ENCODE data around the gene NDFIP1. TPM values are rescaled to one million over a fixed set of nuclear protein-coding genes. Genes with fewer than 3 reads are reported as not detected.

The NDFIP1 gene
- total RNA-seq, 1 experiment from 2014 or later: 37.8 TPM

DNA sequence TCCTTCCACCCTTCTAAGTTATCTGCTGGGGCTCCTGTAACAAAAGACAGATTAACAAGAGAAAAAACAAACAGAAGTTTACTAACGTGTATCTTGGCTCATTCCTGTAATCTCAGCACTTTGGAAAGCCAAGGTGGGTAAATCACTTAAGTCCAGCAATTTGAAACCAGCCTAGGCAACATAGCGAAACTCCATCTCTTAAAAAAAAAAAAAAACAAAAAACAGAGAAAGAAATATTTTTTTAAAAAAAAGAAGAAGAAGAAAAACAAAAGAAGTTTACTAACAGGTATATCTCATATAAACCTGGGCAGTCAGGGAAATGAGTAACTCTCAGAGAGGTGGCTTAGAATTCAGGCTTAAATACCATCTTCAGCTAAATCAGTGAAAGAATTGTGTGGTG, 10.3 kb upstream of the NDFIP1 start (continued):
- TF ChIP-seq, protein P1, sequence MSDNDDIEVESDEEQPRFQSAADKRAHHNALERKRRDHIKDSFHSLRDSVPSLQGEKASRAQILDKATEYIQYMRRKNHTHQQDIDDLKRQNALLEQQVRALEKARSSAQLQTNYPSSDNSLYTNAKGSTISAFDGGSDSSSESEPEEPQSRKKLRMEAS (IDR thresholded peaks at IDR 0.05): no peak
- TF ChIP-seq EZH2 (IDR thresholded peaks at IDR 0.05): no peak
- TF ChIP-seq JUND (IDR thresholded peaks at IDR 0.05): no peak
- TF ChIP-seq FOSL1 (IDR thresholded peaks at IDR 0.05; ENCODE audit: low read depth): no peak
- TF ChIP-seq ZNF274 (IDR thresholded peaks at IDR 0.05; ENCODE audit: low read depth, low read length): no peak
- no peak for TF ChIP-seq SRF (IDR thresholded peaks at IDR 0.05; ENCODE audit: low read depth)
- no peak for TF ChIP-seq RAD21 (IDR thresholded peaks at IDR 0.05; ENCODE audit: low read depth)
- TF ChIP-seq CEBPB (IDR thresholded peaks at IDR 0.05; ENCODE audit: low read depth): no peak

DNA sequence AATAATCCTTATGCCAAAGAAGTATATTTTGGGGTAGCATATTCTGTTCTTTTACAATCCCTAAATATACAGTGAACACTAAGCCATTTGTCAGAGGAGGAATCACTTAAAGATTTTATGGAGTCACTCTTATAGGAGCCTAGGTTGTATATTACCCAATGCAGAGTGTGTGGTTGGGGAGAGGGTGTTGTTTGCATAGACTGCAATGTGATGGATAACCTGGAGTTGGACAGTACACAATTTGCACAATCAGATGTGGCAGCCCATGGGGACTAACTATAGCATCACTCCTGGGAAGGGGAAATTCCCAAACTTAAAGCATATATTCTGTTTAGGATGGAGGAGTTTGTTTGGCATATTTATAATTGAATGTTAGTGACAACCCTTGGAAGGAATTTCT, 9.6 kb upstream of the NDFIP1 start:
- no peak for ATAC-seq
- TF ChIP-seq FOSL1 (IDR thresholded peaks at IDR 0.05; ENCODE audit: low read depth) (no peak), JUND (IDR thresholded peaks at IDR 0.05) (no peak), SP1 (IDR thresholded peaks at IDR 0.05; ENCODE audit: low read depth) (no peak), ZFX (IDR thresholded peaks at IDR 0.05) (no peak), ZNF274 (IDR thresholded peaks at IDR 0.05; ENCODE audit: low read depth, low read length) (no peak), YY1 (IDR thresholded peaks at IDR 0.05; ENCODE audit: extremely low read depth, insufficient replicate concordance, low read depth, low read length) (no peak), SRF (IDR thresholded peaks at IDR 0.05; ENCODE audit: low read depth) (no peak), CBX3 (IDR thresholded peaks at IDR 0.05; ENCODE audit: low read depth) (no peak), EZH2phosphoT487 (IDR thresholded peaks at IDR 0.05; ENCODE audit: borderline replicate concordance) (no peak), SIN3A (IDR thresholded peaks at IDR 0.05; ENCODE audit: low read depth) (no peak), TCF7L2 (IDR thresholded peaks at IDR 0.05; ENCODE audit: borderline replicate concordance, extremely low read depth, insufficient read depth, insufficient read length) (no peak), POLR2A (IDR thresholded peaks at IDR 0.05; ENCODE audit: borderline replicate concordance, extremely low read depth, insufficient read depth, insufficient read length) (no peak), CEBPB (IDR thresholded peaks at IDR 0.05; ENCODE audit: low read depth) (no peak), EZH2 (IDR thresholded peaks at IDR 0.05) (no peak), RAD21 (IDR thresholded peaks at IDR 0.05; ENCODE audit: low read depth) (no peak)
- TF ChIP-seq, protein P2, sequence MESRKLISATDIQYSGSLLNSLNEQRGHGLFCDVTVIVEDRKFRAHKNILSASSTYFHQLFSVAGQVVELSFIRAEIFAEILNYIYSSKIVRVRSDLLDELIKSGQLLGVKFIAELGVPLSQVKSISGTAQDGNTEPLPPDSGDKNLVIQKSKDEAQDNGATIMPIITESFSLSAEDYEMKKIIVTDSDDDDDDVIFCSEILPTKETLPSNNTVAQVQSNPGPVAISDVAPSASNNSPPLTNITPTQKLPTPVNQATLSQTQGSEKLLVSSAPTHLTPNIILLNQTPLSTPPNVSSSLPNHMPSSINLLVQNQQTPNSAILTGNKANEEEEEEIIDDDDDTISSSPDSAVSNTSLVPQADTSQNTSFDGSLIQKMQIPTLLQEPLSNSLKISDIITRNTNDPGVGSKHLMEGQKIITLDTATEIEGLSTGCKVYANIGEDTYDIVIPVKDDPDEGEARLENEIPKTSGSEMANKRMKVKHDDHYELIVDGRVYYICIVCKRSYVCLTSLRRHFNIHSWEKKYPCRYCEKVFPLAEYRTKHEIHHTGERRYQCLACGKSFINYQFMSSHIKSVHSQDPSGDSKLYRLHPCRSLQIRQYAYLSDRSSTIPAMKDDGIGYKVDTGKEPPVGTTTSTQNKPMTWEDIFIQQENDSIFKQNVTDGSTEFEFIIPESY (IDR thresholded peaks at IDR 0.05; ENCODE audit: extremely low read depth, insufficient replicate concordance, low read length): no peak
- TF ChIP-seq, protein P3, sequence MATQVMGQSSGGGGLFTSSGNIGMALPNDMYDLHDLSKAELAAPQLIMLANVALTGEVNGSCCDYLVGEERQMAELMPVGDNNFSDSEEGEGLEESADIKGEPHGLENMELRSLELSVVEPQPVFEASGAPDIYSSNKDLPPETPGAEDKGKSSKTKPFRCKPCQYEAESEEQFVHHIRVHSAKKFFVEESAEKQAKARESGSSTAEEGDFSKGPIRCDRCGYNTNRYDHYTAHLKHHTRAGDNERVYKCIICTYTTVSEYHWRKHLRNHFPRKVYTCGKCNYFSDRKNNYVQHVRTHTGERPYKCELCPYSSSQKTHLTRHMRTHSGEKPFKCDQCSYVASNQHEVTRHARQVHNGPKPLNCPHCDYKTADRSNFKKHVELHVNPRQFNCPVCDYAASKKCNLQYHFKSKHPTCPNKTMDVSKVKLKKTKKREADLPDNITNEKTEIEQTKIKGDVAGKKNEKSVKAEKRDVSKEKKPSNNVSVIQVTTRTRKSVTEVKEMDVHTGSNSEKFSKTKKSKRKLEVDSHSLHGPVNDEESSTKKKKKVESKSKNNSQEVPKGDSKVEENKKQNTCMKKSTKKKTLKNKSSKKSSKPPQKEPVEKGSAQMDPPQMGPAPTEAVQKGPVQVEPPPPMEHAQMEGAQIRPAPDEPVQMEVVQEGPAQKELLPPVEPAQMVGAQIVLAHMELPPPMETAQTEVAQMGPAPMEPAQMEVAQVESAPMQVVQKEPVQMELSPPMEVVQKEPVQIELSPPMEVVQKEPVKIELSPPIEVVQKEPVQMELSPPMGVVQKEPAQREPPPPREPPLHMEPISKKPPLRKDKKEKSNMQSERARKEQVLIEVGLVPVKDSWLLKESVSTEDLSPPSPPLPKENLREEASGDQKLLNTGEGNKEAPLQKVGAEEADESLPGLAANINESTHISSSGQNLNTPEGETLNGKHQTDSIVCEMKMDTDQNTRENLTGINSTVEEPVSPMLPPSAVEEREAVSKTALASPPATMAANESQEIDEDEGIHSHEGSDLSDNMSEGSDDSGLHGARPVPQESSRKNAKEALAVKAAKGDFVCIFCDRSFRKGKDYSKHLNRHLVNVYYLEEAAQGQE (IDR thresholded peaks at IDR 0.05; ENCODE audit: low read depth): no peak
- TF ChIP-seq, protein P4, sequence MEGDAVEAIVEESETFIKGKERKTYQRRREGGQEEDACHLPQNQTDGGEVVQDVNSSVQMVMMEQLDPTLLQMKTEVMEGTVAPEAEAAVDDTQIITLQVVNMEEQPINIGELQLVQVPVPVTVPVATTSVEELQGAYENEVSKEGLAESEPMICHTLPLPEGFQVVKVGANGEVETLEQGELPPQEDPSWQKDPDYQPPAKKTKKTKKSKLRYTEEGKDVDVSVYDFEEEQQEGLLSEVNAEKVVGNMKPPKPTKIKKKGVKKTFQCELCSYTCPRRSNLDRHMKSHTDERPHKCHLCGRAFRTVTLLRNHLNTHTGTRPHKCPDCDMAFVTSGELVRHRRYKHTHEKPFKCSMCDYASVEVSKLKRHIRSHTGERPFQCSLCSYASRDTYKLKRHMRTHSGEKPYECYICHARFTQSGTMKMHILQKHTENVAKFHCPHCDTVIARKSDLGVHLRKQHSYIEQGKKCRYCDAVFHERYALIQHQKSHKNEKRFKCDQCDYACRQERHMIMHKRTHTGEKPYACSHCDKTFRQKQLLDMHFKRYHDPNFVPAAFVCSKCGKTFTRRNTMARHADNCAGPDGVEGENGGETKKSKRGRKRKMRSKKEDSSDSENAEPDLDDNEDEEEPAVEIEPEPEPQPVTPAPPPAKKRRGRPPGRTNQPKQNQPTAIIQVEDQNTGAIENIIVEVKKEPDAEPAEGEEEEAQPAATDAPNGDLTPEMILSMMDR (IDR thresholded peaks at IDR 0.05 in 2 of 3, conservative IDR thresholded peaks at IDR 0.05 in 1 of 3; ENCODE audit: borderline replicate concordance in 1 of 3, insufficient read depth in 1 of 3, low read depth in 2 of 3, low read length in 2 of 3): no peak
- H3K9me3 ChIP-seq (ENCODE audit: control insufficient read depth in 1 of 2, insufficient read depth in 1 of 2, low read depth in 1 of 2, low read length in 2 of 2): no peaks in the 10 kb centered on the region
- H3K27me3 ChIP-seq (ENCODE audit: insufficient read depth, low read length): no peaks in the 10 kb centered on the region
- no peak for DNase-seq (ENCODE audit: low read depth, low spot score)
- no peaks in the 10 kb centered on the region for H4K20me1 ChIP-seq (ENCODE audit: insufficient read depth)
- H3K4me2 ChIP-seq (ENCODE audit: low read length): no peak overlapping the region
- intact Hi-C loops (cut with micrococcal nuclease): no loop called here
- no peak overlapping the region for H3K9ac ChIP-seq (ENCODE audit: low read length)
- ChIA-PET CTCF (no interaction called here), RAD21 (ENCODE audit: low non-redundant PET in 1 of 2, low total read pairs in 2 of 2, uncharacterized antibody in 2 of 2, unreplicated experiment in 2 of 2) (no interaction called here), POLR2A (no interaction called here)
- H3K79me2 ChIP-seq (ENCODE audit: insufficient read depth, low read length): no peaks in the 10 kb centered on the region
- no peak overlapping the region for H2AFZ ChIP-seq (ENCODE audit: low read depth, low read length, poor library complexity, severe bottlenecking)
- no peaks in the 10 kb centered on the region for H3K36me3 ChIP-seq (ENCODE audit: control insufficient read depth in 1 of 2, insufficient read depth in 2 of 2, low read length in 2 of 2)
- no TSS peak for BruUV-seq (replicated peaks)
- H3K27ac ChIP-seq (ENCODE audit: low read depth, low read length): no peak overlapping the region
- H3K9me2 ChIP-seq (ENCODE audit: insufficient read depth): no peaks in the 10 kb centered on the region
- peaks cover 10 to 28% of the 10 kb centered on the region in 2 experiments for H3K4me1 ChIP-seq (ENCODE audit: control insufficient read depth in 1 of 2, insufficient read depth in 2 of 2, low read length in 2 of 2)
- no peak overlapping the region for H3K4me3 ChIP-seq (replicated peaks in 1 of 2; ENCODE audit: low read depth in 1 of 2, low read length in 2 of 2)

All from HCT116 (cell line).